HK-2 (cell line): ENCODE measurements around the gene CATSPERD.
A peak's percentile ranks its signal among the peaks of the same experiment; 100 is the strongest.

Experiments used
- DNase-seq: peaks from one replicate; pipeline ENCODE4 v3.0.0-alpha.2; 2018; ENCODE audit not compliant: unreplicated experiment

CATSPERD gene, protein sequence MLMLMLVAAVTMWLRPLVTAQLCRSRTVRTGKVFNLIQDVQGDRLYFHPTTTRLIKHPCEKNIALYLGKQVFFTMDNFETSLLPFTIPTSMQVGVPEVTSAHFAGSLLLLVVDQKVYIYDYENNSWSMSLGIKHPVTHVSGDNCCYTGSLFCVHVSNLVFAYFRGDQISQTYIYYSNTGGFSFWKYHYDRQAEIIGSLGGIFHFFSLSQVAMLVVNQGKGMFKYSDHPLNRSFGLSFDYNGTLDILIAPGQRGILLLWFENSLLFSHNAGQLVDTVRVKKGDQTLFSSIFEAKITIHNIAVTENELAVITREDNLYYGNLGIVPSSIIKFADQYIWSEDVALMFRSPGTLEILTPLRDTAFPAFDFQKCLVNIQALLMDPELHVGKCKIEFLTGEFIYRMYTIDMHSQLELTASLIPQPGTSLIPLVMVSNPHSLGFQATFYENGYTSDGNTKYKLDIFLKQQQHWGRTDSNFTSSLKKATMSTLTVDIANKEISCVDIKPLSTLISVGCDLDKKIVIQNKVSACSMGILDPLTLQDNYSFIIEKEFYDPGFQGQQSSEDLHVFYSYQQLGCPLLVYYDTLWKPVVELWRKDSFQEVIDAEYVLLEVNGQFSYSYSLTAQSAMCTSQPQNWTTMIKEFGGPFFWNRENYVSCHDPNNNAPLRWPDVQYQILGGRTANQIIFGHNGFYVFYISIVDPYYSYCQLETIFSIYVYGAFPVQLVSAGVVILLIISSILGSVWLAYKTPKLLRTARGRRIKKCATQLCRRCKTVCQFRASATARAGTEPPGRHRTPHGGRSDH

DNA sequence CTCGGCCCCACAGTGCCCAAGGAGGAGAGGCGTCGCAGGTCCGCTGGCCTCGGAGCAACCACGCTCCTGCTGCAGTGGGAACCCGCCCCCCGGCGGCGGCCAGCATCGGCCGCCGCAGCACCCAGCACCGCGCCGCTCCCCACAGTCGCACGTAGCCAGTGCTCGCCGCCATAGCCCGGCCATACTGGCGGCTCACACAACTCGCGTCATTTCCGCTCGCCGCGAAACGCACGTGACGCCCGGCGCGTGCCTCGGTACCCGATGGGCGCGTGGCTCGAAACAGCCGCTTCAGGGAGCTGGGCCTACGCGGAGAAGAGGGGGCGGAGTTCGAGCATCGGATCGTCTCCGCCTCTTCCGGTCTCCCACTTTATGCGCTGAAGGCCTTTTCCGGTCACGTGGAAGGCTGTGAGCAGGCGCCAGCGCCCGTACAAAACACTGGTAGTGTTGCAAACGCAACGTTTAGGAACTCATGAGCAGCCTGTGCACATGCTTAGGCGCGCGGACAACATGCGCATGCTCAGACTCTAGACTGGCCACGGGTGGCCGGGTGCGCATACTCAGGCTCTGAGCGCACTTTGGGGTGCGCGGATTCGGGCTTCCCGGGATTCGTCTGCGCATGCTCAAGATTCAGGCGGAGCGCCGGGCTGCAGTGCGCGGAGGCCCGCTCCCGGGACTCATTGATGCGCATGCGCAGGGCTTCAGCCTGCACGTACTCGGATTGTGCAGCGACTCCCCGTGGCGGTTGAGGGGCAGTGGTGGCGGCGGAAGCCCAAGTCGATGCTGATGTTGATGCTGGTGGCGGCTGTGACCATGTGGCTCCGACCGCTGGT lies at the start of gene CATSPERD, which contains the start of gene LONP1:
Gene CATSPERD, plus strand, starts transcription at position 677 of the 830 bp plus-strand sequence. Its CDS starts 101 bp downstream, at position 778.
Gene LONP1, minus strand, starts transcription at position 186 of the 830 bp plus-strand sequence. Its CDS starts 14 bp downstream, at position 172.
- DNase-seq = peak; percentile 98

DNA sequence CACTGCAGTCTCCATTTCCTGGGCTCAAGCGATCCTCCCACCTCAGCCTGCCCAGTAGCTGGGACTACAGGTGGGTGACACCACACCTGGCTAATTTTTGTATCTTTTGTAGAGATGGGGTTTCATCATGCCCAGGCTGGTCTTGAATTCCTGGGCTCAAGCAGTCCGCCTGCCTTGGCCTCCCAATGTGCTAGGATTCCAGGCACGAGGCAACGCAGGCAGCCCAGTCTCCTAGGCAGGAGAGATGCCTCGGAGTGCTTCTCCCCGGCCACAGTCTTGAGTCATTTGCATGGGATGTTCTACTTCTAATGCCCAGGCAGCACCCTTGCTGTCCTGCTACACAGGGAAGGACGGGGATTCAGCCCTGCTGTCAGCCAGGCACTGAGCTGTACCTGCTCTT lies 48.8 kb upstream of the CATSPERD start:
- no peak for DNase-seq

DNA sequence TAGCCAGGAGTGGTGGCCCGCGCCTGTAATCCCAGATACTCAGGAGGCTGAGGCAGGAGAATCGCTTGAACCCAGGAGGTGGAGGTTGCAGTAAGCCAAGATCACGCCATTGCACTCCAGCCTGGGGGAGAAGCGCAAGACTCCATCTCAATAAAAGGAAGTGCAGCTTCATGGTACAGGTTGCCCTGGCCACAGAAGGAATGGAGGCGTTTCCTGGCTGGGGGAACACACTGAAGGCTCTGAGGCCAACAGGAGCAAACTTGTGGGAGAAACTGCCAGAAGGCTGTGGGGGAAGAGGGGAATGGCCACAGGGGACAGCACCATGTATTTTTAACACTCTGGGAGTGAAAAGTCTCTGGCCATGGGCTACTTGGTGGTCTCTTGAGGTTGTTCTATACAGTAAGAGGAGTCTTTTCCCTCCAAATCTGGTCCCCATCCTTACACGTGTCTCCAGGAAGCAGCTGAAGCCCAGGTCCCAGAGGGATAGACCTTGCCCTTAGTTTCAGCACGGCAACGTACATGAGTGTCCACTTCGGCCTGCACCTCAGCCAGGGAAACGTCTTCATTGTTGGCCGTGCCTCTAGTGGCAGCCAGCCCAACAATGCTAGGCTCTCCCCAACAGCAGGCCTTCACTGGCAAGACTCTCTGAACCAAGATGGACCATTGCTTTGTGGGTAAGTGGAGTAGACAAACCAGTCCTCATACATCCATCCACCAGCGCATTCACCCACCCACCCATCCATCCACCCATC lies 47.6 kb upstream of the CATSPERD start:
- no peak for DNase-seq

DNA sequence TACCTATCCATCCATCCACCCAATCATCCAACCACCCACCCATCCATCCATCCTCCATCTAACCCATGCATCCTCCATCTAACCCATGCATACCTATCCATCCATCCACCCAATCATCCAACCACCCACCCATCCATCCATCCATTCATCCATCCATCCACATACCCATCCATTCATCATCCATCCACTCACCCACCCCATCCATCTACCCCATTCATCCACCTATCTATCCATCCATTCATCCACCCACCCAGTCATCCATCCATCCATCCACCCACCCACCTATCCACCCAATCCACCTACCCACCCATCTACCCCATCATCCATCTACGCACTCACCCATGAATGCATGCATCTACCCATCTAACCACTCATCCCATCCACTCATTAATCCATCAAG lies 46.7 kb upstream of the CATSPERD start:
- no peak for DNase-seq

DNA sequence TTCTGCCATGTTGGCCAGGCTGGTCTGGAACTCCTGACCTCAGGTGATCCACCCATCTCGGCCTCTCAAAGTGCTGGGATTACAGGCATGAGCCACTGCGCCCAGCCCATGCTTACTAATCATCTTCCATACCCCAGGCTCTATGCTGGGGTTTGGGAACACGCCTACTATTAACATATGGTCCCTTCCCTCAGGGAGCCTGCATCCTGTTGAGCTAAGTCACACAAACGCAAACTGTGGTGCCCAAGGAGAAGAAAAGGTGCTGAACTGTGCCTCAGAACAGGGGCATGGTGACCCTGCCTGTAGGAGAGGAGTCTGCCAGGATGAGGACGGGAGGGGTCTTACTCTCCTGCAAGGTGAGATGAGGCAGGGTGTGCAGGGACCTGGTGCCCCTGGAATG lies 45.7 kb upstream of the CATSPERD start:
- no peak for DNase-seq

DNA sequence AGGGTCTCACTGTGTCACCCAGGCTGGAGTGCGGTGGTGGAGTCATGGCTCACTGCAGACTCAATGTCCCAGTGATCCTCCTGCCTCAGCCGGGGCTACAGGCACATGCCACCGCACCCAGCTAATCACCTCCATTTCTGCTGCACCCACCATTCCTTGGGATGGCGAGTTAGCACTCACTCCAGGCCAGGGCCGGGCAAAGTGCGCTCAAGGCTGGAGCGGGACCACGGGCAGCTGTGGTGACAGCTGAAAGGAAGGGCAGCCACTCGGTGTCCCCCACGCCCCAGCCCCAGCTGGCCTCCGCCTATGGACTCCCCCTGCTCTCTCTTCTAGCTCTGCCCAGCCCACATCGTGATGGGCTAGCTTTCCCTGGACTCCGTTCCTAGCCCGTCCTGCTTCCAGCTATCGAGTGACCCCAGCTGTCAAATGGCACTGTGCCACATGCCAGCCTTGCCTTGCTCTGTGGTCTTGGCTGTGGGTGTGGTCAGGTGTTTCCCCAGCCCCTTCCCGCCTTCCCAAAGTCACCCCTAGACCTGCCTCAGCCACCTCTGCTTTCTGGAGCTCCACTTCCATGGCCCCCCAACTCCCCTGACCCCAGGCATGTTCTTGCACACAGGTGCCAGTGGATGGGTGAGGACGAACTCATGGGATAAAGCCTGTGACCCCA lies 44.2 kb upstream of the CATSPERD start:
- DNase-seq = no peak

DNA sequence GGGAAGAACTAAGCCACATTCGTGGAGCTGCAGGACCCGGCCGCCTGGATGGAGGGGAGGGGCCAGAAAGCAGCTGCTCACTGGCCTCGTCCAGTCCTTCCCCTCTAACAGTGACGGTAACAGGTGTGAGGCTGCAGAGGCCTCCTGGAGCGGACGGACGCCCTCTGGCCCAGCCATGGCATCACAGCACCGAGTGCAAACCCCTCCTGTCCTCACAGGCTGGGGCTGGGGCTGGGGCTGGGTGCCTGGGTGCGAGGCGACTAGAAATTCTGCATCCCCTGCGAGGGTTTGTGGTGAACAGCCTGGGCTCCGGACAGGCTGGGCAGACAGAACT lies 43.7 kb upstream of the CATSPERD start:
- no peak for DNase-seq

DNA sequence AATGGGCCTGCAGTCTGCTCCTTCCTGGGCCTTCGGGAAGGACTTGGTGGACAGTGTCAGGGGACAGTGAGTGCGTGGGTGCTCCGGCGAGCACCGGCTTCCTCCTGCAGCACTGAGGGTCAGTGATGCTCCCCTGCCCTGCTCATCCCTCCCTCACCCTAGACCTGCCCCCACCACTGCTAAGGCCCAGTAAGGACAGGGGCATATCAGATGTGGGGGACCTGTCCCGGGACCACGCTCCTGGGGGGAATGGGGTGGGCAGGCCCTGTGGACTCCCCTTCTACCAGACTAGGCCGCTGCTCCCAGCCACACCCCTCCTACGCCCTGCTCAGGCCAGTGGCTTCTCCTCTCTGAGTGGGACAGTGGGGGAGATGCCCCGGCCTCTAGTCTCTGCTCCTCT lies 43.3 kb upstream of the CATSPERD start:
- DNase-seq = no peak

DNA sequence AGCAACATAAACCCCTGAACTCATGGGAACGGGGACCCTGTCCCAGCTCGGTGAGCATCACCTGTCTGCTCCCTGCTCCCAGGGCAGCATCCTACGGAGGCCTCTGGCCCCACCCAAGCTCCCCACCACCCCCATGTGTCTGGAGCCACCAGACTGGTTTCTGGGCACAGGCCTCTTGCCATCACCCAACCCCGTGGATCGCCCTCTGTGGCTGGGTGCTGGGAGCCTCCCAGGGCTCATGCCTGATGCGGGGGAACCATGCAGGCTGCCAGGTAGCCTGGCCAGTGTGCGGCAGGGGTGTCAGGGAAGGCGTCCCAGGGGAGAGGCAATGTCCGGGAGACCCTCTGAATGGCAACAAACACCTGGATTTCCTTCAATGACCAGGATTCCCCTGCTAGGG lies 42.9 kb upstream of the CATSPERD start:
- DNase-seq = no peak

DNA sequence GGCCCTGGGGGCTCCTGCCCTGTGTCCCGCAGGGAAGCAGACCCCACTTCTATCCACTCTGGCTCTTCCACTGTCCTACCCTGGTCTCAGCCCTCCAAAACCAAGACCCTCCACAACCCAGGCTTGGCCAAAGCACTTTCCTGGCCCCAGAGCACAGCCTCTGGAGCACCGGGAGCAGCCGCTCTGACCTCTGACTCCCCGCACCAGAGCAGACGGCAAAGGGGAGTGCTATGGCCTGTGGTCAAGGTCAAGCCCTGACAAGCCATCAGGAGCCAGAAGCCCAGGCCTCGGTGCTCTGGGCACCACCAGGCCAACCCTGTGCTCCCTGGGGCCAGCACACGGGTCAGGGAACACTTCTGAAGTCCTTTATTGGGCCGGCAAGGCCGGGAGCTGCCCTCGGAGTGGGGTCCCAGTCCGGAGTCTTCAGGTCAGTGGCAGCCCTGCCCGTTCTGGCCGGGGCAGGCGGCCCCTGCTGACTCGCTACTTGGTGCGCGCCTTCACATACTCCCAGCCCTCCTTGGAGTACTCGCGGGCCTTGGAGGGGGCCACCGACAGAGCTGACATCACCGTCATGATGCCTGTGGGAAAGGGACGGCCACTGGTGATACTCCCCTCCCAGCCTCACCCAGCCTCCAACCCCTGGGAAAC lies 42.2 kb upstream of the CATSPERD start:
- no peak for DNase-seq

DNA sequence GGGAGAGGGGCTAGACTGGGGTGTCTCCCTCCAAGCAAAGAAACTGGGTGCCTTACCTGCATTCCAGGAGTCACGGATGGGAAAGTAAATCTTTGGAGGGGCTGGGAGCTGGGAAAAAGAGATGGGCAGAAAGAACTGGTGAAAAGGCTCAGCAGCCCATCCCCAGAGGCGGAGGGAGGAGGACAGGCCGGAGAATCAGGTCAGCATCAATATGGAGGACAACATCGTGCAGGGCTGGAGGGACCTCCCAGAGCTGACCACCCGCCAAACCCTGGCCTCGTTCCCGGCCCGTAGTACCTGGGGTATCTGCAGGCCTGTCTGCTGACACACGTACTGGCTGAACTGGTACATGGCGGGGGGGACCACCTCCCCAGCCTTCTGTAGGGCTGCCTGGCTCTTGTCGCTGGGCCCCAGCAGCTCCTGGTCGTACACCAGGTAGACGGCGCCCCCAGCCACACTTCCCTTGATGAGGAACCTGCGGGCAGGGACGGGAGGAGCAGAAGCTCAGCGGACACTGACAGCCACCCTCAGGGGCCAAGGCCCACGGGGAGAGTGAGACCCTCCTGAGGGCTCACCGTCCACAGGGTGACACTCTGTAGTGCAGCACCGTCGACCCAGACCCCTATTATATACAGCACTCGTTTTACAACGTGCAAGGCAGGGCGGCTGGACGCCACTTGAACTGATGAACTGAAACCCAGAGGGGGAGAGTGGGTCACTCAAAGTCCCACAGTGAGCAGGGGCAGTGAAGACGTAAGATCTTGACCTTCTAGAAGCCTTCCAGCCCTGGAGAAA lies 41.0 kb upstream of the CATSPERD start:
- DNase-seq = no peak

DNA sequence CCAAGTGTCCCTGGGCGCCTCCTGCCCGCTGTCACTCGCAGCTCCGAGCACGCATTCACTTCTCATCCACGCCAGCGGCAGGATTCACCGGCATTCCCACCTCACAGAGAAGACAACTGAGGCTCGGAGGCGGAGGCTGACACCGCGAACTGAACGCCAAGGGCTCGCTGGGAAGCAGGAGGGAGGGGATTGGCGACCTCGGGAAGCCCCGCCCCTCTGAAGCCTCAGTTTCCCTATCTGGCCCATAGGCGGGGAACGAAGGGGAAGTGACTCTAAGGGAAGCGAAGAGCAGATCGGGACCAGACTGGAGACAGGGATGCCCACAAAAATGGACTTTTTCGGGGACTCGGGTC lies 40.4 kb upstream of the CATSPERD start:
- DNase-seq = no peak

DNA sequence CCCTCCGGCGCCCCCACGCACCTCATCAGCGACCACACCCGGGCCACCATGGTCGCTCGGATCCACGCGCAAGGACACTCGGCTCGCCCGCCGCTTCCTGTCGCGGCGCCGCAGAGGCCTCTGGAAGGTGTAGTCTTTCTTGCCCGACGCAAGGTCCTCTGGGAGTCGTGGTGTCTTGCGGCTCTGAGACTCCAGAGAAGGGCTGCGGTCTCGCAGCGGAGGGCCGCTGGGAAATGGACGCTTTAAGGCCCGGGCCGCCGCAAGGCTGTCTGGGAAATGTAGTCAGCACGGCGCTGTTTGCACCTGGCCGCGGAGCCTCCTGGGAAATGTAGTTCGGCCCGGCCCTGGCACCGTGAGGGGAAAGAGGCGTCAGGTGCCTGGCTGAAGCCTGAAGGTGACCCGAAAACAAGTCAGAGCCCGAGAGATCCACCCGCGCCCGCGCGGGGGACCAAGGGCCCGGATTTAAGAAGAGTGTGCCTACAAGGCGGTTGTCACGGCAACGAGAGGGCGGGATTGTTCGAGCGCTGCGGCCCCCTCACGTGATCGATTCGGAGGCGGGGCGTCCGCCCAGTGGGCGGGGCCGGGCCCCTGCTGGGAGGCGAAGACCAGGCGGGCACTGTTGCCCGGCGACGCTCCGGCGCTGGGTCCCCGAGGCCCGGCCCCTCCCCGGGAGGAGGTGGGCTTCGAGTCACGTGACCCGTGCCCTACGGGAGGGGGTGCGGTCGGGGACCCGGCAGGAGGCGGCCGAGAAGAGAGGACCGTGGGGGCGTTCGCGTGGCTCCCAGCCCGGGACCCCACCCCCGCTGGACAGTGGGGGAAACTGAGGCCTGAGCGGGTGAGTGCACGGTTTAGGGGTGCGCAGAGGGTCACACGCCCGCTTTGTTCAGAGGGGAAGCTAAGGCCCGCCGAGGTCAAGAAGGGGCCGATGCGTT lies 39.7 kb upstream of the CATSPERD start, which contains the start of the genes HSD11B1L and MICOS13:
Gene HSD11B1L, plus strand, starts transcription at position 591 of the 932 bp plus-strand sequence. CDS start 3,806 bp downstream, outside the sequence.
Gene MICOS13, minus strand, starts transcription at position 80 of the 932 bp plus-strand sequence. Its CDS starts 30 bp downstream, at position 50.
- peak; percentile 98 for DNase-seq

DNA sequence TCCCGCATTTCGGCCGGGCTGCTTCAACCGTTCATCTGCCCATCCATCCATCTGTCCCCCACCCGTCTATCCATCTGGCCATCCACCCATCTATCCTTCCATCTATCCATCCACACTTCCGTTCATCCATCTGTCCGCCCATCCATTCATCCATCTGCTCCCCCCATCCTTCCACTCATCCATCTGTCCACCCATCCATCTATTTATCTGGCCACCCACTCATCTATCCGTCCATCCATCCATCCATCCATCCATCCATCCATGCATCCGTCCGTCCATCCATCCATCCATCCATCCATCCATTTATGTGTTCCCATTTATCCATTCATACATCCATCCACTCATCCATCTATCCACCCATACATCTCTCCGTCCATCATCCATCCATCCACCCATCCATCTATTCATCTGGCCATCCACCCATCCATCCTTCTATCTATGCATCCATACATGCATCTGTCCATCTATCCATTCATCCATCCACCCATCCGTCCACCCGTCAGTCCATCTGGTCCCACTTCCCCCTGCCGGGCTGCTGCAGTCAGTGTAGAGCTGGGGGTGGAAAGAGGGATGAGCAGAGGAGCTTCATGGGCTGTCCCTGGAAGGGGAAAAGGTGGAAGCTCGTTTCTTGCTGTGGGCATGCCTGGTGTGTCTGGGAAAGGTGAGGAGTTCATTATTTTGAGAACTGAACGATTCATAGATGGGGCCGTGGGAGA lies 38.9 kb upstream of the CATSPERD start:
- DNase-seq = no peak

DNA sequence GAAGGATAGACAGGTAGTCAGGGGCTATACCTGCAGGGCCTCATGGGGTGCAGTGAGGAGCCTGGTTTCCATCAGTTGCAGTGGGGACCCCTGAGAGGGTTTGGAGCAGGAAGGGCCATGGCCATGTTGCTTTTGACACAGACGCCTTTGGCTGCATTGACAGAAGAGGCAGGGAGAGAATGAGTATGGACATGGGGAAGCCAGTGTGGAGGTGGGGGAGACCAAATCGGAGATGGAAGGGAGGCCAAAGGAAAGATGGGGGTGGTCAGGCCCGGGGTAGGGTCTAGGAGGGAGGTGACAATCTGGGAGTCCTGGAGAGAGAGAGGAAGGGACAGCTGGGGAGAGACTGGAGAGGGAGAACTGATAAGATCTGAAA lies 38.3 kb upstream of the CATSPERD start:
- DNase-seq = no peak

DNA sequence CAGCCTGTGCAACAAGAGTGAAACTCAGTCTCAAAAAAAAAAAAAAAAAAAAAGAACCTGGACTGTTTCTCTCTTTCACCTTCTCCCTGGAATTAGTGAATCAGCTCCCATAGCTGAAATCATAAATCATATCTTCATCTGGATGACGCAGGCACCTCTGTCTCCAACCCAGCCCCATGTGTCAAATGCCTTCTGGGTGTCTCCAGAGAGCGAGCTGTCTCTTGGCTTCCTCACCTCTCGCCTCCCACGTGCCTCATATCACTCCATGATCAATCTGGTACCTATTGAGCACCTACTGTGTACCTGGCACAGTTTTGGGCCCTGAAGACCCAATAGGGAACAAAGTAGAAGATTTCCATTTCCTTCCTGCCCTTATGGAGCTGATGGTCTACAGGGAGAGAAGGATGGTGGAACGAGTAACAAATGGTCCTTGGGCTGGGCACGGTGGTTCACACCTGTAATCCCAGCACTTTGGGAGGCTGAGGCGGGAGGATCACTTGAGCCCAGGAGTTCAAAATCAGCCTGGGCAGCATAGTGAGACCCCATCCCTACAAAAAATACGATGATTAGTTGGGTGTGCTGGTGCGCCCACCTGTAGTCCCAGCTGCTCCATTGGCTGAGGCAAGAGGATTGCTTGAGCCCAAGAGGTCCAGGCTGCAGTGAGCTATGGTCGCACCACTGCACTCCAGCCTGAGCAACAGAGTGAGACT lies 37.1 kb upstream of the CATSPERD start:
- no peak for DNase-seq
